CD4-positive, alpha-beta T cell treated with Interleukin-12 subunit alpha and Interleukin-12 subunit beta, for 1 hour (primary cell): ENCODE measurements around the gene ARL5A.
"Not testable (repeated sequence)": the region's sequence is repeated elsewhere in the genome, so short reads cannot be mapped to it uniquely, and the experiment has no call there.

Experiments used
- DNase-seq: peaks from one replicate; pipeline ENCODE4 v3.0.0-alpha.2; 2020

Gene ARL5A

DNA sequence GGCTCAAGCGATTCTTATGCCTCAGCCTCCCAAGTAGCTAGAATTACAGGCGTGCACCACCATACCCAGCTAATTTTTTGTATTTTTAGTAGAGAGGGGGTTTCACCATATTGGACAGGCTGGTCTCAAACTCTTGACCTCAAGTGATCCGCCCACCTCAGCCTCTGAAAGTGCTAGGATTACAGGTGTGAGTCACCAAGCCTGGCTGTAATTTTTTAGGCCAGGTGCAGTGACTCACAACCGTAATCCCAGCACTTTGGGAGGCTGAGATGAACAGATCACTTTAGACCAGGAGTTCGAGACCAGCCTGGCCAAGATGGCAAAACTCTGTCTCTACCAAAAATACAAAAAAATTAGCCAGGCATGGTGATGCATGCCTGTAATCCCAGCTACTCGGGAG lies 33.8 kb downstream of the ARL5A start:
- DNase-seq, result not testable (repeated sequence)

DNA sequence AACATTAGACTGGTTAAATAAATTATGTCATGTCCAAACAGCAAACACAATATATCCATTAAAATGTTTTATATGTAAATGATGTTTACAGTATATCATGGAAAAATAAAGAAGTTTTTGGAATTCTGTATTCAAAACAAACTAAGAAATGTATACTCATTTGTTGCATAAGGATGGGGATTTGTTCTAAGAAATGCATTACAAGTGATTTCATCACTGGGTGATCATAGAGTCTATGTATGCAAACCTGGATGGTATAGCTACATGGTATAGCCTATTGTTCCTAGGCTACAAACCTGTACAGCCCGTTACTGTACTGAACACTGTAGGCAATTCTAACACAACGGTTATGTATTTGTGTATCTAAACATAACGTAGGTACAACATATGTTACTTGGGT lies 35.1 kb downstream of the ARL5A start:
- no peak for DNase-seq

DNA sequence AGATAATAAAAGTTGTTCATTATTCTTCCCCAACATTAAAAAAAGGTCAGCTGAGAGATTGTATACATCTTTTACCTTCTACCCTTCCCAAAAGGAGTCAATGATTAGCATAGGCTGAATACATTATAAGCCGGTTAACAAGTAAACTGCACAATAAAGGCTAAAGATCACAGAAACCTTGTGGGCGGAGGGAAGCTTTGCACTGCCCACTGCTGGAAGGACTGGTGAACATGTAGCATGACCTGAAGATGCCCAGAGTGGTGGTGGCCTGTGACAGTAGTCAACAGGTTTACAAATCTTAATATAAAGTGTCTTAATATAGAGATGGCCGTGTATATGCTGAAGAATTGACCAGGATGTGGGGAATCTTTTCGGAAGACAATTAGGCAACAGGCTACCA lies 35.6 kb downstream of the ARL5A start:
- DNase-seq, result no peak

DNA sequence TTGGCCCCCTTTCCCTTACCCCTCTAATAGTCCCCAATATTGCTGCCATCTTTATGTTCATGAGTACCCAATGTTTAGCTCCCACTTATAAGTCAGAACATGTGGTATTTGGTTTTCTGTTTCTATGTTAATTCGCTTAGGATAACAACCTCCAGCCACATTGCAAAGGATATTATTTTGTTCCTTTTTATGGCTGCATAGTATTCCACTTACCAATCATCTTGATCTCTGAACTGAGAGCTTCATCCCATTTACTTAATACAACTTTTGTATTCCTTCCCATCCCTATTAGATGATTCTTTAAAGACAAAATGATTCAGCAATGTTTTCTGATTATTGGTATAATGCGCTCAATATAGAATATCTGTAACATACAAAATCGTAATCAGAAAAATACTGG lies 36.7 kb downstream of the ARL5A start:
- DNase-seq, result no peak

DNA sequence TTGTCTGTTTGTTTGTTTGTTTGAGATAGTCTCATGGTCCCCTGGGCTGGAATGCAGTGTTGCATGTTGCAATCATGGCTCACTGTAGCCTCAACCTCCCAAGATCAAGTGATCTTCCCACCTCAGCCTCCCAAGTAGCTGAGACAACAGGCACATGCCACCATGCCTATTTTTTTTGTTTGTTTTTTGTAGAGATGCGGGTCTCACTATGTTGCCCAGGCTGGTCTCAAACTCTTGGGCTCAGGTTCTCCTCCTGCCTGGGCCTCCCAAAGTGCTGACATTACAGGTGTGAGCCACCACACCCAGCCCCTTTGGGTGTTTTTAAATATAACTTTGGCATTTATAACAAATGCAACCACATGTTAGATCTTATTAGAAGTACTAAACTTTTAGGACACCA lies 37.5 kb downstream of the ARL5A start:
- DNase-seq, result no peak

DNA sequence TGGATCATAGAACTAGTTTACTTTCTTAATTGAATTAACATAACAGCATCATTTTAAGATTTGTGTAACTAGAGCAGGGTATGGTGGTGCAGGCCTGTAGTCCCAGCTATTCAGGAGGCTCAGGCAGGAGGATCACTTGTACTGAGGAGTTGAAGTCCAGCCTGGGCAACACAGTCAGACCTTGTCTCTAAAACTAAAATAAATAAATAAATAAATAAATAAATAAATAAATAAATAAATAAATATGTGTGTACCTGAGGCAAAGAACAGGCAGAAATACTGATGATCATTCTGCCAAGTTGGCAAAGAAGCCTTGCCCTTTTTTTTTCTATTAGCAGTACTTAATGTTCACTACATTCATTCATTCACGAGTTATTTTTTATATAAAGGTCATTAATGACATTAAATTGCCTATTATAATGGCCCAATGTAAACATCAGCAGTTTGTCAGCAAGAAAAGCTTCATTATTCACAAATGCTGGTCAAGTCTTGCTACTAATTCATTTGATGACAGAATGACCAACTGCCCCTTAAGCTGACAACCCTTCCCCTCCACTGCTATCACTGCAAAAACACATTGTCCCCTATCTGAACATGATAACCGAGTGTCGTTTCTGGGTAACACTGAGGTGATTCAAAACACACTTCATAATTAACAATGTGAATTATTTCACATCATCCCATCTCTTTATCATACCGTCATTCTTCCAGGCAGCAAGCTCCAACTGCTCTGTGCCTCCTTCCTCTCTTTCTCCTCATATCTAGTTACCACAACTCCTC lies 39.0 kb downstream of the ARL5A start:
- DNase-seq, result no peak

DNA sequence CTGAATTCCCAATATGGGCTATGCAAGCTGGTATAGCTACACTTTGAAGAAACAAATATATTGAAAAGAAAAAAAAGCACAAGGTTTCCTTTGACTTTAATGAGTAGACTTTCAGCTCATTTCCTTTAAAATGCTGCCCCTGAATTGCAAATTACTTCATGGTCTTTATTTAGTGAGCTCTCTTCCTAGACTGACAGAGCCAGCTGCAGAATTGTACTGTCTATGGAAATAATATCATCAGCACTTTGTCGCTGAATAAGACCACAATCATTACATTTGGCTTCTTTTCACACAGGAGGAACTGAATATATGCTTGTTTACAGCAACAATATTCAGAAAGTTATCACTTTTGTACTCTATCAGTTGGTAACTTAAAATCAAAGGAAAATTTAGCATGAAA lies 41.7 kb downstream of the ARL5A start:
- DNase-seq, result no peak

DNA sequence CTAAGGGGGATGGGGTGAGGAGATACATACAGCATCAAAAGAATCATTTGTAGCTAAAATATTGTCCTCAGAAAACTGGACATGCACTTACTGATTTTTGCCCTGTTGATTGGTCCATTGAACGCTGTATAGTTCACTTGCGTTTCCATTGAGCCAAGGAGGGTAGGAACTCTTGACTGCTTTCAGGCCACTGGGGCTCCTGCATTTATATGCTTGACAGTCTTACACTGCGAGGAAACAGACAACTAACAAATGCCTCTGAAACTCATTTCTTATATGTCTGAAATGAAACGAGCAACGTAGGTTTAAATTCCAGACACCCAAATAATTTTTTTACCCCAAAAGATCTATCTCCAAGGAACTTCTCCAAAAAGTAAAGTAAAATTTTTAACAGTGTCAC lies 42.1 kb downstream of the ARL5A start:
- DNase-seq, result no peak

DNA sequence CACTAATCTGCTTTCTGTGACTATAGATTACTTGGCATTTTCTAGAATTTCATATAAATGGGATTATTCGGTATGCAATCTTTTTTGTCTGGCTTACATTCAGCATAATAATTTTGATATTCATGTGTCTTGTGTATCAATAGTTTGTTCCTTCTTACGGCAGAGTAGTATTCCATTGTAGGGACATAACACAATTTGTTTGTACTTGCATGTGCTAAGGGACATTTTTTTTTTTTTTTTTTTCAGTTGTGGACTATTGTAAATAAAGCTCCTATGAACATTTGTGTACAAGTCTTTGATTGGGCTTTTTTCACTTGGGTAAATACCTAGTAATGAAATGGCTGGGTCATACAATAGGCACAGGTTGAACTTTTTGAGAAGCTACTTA lies 45.1 kb downstream of the ARL5A start:
- no peak for DNase-seq

DNA sequence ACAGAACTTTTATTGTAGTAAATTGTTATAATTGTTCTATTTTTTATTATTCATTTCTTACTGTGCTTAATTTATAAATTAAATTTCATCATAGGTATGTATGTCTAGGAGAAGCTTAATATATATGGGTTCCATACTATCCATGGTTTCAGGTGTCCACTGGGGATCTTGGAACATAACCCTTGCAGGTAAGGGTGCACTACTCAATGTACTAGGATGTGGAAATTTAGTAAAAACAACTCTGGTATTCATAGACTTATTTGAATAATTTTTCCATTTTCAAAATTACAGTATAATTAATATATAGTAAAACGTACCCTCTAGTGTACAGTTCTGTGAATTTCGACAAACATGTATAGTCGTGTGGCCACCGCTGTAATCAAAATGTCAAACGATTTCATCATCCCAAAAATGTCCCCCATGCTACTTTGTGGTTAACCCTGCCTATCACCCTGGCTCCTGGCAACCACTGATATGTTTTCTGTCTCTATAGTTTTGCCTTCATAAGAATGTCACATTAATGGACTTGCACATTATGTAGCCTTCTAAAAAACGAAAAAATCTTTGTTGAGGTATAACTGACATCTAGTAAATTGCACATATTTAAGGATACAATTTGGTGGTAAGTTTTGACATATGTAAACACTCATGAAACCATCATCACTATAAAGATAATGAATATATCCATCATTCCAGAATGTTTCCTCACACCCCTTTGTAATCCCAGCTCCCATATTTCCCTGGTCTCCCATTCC lies 45.7 kb downstream of the ARL5A start:
- DNase-seq, result no peak

DNA sequence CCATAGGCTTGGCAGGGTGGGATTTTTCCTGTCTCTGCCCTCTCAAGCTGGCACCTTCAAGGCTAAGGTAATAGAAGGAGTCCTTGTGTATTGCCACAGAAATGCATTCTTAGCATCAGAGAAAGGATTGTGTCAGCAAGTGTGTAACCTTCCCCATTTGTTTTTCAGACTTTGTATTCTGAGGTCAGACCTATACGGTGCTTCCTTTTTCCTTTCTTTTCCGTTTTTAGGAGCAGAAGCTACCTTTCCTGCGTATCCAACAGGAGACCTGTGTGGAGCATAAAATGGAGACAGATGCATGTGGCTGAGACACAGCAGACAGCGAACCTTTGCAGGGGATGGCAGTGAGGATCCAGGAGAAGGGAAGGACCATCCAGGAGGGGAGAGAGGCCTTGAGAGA lies 46.6 kb downstream of the ARL5A start:
- no peak for DNase-seq

DNA sequence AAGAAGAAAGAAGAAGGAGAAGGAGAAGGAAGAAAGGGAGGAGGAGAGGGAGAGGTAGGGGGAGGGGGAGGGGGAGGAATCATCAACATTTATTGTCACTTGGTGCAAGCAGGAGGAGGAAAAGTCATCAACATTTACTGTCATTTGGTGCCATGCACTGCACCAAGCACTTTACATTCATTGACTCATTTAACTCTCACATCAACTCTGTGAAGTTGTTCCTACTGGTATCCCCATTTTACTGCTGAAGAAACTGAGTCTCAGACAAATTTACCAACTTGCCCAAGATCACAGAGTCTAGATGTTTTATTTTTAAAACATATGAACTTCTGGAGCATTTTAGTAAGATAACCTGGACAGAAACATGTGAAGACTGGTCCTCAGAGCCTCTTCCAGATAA lies 47.3 kb downstream of the ARL5A start:
- DNase-seq, result no peak

DNA sequence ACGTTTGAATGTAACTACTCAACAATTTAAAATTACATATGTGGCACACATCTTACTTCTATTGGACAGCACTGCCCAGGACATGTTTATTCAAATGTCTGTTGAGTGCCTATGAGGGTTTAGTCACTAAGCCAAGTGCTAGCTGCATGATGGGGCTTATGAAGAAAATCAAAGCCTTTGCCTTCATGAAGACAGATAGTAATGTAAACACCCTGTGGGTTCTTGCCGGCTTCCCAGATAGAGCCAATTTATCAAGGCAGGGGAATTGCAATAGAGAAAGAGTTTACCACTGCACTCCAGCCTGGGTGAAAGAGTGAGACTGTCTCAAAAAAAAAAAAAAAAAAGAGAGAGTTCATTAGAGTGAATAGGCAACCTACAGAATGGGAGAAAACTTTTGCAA lies 50.3 kb downstream of the ARL5A start:
- no peak for DNase-seq

DNA sequence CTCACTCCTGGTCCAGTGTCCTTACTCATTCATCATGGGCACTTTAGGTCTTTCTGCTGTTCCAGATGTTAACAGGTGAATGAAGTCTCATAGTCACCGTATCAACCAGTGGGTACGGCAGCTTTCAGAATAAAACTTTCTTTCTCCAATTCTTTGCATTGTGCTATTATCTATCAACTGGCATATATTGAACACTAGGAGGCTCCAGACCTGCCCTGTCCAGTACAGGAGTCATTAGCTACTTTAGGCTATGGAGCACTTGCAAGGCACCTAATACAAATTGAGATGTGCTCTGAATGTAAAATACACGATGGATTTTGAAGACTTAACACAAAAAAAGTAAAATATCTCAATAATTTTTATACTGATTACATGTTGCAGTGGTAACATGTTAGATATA lies 50.7 kb downstream of the ARL5A start:
- no peak for DNase-seq

DNA sequence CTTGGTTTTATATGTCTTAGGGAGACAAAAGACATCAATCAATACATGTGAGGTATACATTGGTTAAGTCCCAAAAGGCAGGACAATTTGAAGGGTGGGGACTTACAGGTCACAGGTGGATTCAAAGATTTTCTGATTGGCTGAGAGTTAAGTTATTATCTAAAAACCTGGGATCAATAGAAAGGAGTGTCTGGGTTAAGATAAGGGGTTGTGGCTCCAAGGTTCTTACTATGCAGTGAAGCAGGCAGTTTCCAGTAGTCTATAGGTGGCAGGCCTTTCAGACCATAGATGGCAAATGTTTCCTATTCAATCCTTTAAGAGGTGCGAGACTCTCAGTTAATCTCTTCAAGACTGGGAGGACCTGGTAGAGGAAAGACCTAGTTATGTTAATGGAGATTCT lies 51.9 kb downstream of the ARL5A start:
- DNase-seq, result no peak

DNA sequence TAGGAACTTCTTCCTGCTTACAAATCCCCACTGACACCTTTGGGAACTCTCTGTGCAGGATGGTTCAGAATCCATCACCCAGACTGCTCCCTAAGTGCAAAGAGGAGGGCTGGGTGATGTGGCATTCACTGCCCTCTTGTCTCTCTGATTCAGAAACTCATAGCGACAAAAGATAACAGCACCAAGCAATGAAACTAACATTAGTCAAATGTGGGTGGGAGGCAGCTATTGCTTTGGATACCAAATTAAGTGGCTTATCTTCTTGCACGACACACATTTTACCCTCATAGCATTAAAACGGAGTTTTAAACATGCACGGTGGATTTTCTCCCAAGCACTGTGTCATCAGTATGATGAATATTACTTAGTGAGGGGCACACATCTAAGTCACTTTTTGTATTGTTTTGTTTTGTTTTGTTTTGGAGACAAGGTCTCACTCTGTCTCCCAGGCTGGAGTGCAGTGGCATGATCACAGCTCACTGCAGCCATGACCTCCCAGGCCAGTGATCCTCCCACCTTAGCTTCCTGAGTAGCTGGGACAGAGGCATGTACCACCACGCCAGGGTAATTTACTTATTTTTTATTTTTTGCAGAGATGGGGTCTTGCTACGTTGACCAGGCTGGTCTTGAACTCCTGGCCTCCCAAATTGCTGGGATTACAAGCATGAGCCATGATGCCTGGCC lies 53.0 kb downstream of the ARL5A start:
- no peak for DNase-seq

DNA sequence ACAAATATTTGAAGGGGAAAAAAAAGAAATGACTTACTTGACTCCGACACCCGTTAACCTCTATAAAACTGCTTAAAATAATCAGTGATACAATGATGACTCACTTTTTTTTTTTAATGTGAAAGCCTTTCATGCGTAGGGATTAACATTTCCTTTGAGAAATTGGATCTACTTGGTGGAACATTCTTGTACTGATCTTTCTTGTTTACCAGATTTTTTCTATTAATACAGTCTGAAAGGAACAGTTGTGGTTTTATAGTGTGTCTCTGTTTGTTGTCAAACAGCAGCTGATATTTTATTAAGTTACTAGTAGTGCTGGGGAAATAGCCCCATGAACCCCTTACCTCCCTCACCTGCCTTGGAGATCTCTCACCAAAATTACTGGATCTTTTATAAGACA lies 53.7 kb downstream of the ARL5A start:
- DNase-seq, result no peak

DNA sequence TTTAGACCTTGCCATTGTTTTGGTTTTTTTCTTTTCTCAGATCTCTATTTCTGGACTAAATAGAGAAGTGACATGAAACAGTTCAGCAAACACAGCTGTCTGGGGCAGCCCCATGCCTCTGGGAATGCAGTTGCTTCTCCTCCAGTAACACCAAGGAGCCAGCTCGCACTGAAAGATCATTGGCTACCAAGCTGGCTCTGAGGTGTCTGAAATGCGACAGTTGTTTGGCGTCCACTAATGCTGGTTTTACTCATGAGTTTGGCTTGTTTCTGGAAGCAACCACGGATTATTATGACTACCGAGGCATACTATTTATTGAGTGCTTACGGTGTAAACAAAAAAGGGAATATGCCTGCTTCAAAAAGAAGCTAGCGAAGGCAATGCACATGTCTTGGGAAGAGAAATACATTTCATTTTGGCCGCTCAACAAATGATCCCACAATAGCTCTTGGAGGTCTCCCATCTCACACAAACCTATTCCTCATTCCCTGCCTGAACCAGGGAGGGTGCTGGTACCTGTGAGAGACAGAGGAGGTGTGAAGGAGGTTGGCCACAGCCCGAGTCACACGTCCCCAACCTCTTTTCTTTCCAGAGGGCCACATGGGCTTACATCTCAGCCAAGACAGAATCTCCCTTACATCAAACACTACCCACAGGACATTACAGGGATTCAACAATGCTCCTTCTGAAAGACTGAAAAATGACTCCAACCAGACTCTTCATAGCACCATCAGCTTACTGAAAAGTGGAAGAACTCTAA lies 56.4 kb downstream of the ARL5A start:
- no peak for DNase-seq

DNA sequence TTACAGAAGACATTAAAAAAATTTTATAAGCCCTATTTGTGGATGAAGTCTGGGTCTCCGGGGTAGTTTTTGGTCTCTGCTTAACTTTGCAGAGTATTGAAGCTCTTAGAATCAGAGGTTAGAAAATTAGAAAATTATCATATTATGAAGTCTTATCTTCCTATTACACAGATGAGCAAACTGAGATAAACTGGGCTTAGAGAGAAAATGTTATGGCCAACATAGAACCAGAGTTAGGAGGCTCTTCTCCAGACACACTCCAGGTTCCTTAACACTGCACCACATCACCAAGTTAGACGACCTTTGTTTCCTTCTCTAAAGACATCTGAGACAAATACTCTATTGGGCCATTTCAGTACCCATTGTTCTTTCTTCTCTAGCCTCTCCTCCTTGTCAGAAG lies 57.2 kb downstream of the ARL5A start:
- DNase-seq, result no peak

DNA sequence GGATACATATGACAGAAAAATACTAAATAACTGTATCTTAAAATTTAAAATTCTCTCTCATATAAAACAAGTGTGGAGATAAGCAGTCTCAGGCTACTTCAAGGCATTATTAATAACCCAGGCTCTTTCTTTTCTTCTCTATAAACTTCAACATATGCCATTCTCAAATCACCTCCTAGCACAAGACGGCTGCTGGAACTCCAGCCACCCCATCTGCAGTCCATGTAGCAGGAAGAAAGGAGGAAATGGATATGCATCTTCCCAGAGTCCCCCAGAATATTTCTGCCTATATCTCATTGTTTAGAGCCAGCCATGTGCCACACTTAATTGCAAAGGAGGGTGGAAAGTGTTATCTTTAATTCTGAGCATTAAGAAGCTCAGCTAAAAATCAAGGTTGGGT lies 58.6 kb downstream of the ARL5A start:
- DNase-seq, result no peak

DNA sequence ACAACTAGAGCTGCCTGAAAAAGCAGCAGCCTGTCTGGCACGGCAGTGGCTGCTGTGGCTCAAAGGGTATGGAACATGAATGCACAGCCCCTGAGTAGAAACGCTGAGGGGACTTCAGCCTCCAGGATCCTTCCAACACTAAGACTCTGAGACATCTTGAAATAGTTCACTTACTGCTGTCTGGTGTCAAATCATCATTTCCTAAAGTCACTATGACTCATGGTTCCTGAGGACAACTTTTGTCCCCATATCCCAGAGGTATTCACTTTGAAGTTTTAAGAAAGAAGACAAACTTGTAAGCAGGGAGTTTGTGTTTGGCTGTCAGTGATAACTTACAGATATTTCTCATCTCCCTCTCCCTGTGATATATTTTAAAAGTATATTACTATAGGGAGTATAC lies 60.7 kb downstream of the ARL5A start:
- DNase-seq, result no peak

DNA sequence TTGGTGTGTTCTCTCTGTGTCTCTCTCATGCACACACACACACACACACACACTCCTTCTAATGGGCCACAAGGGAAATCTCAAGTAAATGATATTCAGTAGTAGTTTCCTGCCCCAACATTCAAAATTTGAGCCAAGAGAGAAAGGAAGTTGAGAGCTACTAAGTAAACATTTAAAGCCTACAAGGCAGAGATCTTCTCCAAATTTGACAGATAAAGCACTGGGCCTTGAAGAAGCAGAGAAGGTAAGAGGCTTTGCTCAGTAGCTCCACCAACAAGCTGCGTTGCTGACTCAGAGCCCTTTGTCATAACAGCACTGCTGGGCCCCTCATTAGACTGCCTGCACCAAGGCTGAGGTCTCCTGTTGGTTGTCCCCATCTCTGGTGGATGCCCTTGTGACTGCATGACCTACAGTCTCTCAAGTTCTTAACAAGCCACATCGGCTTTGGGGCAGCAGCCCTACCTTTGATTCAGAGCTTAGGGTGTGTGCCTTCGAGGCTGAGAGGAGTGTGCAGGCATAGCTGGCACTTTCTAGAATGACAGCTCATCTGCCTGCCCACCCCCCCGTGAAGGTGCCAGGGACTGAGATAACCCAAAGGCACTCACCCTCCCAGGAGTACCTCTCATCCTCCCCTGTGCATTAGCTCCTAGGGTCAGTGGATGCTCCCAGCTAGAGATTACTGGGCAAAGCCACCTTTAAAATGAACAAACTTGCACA lies 61.6 kb downstream of the ARL5A start:
- DNase-seq, result no peak
